Measurements from ENCODE around the gene NME1.

The NME1 gene

DNA sequence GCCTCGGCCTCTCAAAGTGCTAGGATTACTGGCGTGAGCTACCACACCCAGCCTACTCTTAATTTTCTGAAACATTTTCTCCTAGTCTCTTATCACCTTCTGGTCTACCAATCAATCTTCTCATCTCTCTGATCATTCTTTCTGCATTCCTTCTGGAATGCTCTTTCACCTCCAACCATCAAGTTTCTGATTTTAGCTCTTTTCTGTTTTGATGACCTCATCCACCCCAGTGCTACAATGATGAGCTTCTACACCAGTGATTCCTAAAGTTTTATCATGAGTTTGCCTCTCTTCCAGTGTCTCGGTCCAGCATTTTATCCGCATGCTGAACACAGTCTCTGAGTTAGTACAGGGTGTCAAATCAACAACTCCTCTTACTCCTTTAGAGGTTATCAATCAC, 44.4 kb downstream of the NME1 start:
- DNase-seq = no peak

GRCh38 chr17:51200295-51200694, 46.9 kb downstream of the NME1 start:
- no peak for DNase-seq

GRCh38 chr17:51200846-51201245, 47.5 kb downstream of the NME1 start:
- no peak for DNase-seq

DNA sequence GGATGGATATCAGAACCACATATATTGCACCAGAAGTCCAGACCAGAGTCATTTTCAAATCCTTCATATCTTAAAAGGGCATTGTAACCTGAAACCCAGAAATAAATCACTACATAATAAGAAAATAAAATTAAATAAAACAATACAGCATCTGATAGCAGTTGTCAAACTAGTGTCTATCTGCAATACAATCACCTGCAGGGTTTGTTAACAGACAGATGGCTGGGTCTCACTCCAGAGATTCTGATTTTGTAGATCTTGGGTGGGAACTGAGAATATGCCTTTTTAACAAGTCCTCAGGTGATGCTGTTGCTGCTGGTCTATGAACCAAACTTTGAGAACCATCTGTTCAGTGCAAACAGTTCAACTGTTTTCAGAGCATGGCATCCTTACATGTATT, 50.5 kb downstream of the NME1 start:
- DNase-seq = no peak
